Stimulated activated CD4-positive, alpha-beta T cell treated with anti-CD3 and anti-CD28 coated beads, Interleukin-1b, Interleukin-23, amount 100 ng/mL, for 4 hours (primary cell): Measurements from ENCODE around the gene BAIAP2.

Source experiments
- DNase-seq, 2 donors: peaks; one replicate each; pipeline ENCODE4 v3.0.0-alpha.2; 2020; ENCODE audit warnings: low read depth in 2 of 2

BAIAP2 gene

DNA sequence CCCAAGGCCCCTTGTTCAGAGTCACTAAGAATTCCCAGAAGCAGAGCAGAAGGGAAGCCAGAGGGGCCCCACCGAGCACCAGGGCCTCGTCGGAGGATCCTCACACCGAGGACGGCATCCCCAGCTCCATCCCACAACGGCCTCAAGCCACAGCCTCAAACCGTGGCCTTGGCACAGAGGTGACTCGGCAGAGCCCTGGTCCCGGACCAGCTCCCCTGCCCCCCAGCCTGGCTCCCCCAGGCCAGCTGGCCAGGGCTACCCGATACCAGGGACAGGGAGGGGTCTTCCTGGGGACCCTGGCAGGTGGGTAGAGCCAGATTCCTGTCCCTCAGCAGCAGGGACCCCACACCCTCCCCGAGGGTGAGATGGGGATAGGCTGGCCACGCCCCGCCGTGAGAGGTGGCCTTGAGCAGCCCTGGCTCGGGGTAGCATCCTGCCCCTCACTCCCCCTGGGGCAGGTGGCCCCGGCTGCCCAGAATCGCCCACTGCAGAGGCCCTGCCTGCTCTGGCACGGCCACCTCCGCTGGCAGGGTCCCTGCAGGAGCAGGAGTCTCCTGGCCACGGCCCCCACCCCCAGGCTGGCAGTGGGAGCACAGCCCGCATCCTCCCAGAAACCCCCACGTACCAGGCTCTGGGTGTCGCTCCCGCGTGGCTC is 124.8 kb downstream of the BAIAP2 start:
- DNase-seq: no peak

DNA sequence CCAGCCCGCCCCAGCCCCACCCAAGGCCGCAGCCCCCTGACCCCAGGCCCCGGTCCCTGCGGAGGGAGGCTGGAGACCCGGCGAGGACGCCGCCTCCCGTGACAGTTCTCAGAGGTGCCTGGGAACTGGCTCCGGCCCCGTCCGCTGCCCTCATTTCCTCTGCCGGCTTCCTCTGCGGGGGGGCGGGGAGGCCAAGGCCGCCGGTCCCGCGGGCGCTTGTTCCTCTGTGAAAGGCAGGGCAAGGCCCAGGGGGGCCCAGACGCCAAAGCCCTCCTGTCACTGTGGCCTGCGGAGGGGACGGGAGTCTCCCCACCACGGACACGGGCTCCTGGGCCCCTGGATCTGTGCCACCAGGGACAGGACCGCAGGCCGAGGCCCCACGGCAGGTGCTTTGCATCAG is 125.4 kb downstream of the BAIAP2 start:
- DNase-seq: no peak

DNA sequence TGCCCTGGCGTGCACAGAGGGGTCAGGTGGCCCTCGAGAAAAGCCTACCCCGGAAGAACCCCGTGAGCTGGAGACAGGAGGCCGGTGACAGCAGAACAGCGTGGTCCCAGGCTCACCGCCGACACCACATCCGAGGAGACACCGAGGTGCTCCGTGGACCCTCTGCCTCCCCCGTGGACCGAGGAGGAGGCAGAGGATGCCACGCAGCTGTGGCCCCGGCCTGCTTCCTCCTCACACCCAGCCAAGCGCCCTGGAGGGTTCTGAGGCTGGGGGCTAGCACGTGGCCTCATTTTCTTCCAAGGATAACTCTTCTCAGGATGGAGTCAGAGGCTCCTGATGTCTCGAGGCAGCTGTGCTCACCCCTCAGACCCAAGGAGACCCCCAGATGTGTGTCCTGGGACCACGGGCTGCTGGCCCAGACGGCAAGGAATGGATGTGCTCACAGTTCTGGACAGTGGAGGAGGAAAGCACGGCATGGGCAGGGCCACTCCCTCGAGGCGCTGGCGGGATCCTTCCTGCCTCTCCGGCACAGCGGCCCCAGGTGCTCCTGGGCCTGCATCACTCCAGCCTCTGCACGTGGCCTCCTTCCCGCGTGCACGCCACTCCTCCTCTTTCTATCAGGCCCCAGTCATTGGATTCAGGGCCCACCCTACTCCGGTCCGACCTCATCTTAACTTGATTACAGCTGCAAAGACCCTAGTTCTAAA is 125.9 kb downstream of the BAIAP2 start:
- DNase-seq: no peak

DNA sequence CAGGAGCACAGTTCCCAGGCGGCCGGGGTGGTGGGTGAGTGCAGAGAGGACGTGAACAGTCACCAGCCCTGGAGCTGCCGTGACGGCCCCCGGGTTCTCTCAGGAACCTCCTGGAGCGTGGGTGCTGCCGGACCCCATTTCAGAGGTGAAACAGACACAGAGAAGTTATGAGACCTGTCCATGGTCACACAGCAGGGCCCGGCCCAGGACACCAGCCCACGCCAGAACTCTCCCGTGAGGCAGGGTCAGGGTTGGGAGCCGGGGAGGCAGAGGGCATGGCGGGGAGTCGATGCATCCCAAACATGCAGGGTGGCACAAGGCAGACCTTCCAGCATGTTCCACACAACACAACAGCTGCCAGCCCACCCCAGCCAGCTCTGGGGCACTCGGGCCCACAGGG is 126.6 kb downstream of the BAIAP2 start:
- no peak for DNase-seq

DNA sequence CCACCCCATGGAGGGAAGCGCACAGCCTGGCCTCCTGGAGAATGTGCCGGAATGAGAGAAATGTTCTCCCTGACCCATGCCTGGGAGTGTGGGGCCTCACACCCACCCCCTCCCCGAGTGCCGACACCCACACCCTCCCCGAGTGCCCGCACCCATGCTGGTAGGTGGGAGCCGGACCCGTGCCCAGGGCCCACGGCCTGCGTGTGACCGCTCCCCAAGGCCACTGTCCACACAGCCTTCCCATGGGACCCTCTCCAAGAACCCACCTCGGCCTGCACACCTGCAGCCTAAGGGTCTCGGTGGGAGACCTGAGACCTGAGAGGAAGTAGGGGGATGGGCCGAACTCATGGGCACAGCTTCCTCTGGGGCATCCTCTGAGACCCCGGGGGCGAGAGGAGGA is 127.0 kb downstream of the BAIAP2 start:
- DNase-seq: no peak

DNA sequence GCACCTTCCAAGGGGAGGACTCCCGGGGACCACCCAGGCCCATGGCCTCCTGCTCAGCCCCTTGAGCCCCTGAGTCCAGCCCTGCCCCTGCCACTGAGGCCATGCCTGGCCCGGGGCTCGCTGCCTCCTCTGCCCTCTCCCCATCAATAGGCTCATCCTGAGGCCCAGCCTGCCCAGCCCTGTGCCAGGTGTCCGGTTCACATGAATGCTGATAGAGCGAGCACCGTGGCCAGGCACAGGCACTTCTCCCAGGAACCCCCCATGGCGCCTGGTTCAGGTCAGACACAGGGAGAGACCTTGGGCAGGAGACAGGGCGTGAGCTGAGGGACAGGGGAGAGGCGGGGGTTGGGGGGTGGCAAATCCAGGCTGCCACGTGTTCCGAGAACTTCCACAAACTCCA is 127.5 kb downstream of the BAIAP2 start:
- no peak for DNase-seq

DNA sequence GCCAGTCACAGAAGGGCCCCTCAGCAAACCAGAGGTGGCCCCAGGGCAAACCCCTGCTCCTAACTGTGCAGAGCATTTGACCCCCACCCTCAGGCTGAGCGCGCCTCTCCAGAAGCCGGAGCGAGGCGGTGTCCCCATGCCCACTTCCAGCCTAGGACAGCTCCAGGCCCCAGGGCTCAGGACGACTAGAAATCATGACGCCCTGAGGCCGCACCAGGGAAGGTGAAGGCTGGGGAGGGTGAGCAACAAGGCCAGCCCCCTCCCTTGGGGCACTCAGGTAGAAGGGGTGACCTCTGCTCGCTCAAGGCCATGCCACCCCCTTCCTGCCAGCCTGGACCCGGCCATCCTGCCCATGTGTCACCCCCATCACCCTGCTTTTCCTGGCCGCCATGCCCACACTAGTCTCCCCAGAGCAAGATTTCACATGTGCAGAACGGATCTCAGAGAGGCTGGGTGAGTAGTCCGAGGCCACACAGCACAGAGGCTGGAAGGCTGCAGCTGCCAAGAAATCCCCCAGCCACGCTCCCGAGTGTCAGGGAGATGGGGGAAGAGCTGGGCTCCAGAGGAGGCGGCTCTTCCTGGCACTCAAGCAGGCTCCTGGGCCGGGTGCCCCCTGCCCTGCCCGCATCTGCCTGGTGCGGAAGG is 128.2 kb downstream of the BAIAP2 start:
- DNase-seq: no peak

DNA sequence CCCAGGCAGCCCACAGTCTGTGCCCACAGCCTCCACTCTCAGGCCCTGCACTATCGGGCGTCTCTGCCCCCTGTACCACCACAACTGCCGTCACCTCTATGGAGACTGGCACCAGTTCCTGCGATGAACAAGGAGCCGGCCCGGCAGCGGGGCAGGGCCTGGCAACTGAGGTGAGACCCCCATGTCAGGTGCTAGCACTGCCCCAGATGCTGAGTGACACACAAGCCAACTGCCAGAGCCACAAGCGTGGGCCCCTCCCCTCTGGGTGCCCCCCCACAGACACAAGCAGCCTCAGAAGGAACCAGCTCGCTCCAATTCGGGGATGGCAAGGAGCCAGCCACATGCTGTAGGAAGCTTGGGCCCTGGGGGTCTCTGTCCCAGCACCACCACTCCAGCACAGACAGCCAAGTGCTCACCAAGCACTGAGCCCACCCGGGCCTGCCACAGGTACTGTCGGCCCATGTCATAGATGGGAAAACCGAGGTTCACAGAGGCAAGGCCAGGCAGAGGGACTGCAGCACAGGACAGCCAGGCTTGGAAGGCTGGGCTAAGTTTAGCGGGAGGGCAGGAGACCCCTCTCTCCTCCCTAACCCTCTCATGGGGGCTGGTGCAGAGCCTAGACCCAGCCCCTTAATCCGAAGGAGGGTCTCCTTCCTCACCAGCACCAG is 128.9 kb downstream of the BAIAP2 start:
- no peak for DNase-seq

DNA sequence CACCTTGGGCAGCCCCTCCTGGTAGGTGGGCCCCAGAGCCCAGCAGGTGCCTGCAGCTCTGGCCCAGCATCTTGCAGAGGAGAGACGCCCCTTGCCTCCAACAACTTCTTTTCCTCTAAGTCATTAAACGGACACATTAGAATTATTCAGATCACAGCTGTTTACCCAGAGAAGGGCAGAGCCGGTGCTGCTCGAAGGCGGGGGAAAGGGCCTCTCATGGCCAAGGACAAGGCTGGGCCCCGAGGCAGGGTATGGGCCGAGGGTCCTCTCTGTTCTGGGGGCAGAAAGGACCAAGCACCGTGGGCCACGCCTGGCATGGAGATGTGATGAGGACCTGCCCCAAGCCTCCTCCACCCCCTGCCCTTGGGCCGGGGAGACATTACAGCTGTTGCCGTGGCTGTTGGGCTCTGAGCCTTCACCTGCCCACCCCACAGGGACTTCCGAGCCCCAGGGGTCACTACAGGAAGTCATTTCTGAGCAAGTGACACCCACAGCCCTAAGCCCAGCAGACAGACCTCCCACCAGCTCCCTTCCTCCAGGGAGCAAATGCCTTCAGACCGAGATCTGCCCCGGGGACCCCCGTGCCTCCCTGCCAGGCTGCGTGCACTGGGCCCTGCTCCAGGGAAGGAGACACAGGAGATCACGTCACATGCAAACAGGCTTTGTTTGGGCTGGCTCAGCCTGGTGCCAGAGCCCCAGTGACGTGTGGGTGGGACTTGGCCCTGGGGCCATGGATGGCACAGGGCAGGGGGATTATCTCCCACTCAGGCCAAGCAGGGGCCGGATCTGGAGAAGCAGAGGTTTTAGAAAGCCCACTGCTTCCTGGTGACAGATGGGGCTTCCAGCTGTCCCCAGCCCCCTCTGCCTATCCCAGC is 129.7 kb downstream of the BAIAP2 start:
- no peak for DNase-seq

DNA sequence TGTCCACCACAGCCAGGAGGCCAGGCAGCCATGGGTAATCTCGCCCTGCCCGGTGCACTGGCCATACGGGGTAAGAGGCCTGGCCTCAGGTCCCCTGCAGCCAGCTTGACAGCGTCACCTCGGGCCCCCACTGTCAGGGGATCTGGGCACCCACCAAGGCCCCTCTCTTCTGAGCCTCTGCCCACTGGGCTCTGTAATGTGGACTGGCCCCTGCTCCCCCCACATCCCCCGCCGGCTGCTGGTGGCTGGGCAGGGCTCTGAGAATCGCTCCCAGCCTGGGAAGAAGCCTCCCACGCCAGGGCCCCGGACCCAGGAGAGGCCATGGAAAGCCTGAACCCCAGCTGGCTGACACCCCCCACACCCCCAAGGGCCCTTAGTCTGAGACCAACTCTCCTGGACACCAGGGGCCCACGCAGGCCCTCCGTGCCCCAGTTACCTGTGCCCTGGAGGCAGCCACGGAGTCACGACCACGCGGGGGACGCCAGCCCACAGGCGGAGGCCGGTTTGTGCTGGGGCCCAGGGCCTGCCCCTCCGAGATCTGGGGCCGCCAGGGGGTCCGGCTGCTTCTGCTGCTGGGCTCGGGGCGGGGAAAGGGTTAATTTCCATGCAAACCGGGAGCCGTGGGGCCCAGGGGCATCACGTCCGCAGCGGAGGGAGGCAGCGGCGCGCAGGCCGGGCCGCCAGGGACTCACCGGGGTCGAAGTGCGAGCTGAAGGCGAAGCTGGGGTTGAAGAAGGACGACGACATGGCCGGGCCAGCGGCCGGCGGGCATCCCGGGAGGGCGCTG is 130.5 kb downstream of the BAIAP2 start, which contains the start of gene PVALEF:
TSS of gene PVALEF (plus strand) at position 262 of the 787 bp plus-strand sequence. CDS start 15,720 bp downstream, outside the sequence.
- DNase-seq: no peak

DNA sequence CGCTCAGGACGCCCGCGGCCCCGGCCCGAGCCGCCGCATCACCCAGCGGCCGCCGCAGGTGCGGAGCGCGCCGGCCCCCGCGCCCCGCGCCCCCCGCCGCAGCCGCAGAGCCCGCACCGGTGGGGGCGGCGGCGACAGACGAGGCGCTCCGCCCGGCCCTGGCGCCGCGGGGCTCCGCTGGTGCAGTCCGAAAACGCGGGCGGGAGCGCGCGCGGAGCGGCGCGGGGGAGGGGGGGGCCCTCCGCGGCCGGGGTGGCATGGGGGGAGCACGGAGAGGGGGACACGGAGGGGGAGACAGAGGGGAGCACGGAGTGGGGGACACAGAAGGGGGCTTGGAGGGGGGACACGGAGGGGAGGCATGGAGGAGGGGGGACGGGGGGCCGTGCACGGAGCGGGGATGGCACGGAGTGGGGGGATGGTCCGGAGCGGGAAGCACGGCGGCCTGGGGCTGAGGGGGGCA is 131.1 kb downstream of the BAIAP2 start, which contains the start of gene AATK:
TSS of gene AATK (minus strand) at position 189 of the 460 bp plus-strand sequence. CDS start 229 bp downstream, outside the sequence.
- DNase-seq: no peak
